ENCODE data around the gene NOC4L.

NOC4L gene

GRCh38 chr12:132199101-132199500, 54.8 kb downstream of the NOC4L start:
- no peak for DNase-seq (ENCODE audit: low read depth)

- DNase-seq (ENCODE audit: low read depth): no peak
Measured at GRCh38 chr12:132199526-132200319, 55.5 kb downstream of the NOC4L start.

DNA sequence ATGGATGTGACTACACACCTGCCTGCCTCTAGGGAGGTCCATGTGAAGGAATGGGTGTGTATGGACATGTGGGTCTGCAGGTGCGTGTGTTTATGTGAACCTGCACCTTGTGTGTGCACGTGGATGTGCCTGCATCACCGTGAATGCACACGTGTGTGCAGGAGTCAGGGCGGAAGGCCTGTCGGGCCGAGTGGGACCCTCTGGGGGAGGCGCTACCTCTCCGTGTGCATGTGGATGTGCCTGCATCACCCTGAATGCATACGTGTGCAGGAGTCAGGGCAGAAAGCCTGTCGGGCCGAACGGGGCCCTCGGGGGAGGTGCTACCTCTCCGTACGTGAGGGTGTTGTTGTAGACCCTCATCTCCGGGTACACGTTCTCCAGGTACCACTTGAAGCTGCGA, 56.5 kb downstream of the NOC4L start:
- no peak for DNase-seq (ENCODE audit: low read depth)

DNA sequence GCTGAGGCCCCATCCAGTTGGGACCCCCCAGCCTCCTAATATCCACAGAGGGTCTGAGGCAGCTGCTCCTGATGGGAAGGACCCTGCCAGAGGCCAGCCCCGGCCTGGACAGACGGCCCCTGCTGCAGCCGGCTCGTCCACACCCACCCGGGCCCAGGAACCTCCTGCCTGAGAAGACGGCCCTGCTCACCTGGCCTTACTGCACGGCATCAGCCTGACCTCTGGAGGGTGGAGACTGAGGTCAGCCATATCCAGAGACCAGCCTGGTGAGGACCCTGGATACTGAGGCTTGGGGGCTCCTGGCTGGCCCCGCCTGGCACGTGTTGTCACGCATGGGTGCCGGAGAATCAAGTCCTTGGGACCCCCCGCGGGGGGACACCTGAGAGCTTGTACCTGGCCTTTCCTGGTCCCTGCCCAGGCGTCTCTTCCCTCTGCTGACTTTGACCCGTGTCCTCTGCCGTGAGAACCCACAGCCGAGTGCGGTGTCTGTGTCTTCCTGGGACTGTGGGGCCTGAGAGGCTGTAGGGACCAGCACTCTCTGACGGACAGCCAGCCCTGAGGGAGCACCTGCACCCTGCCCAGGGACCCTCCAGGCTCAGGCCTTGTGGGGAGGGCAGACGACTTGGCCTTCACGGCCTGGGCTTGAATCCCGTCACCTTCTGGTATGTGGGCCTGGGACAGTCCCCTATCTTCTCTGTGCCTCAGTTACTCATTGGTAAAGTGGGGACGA, 57.3 kb downstream of the NOC4L start:
- no peak for DNase-seq (ENCODE audit: low read depth)
